ENCODE measurements around the gene AAR2. TPM values are rescaled to one million over a fixed set of nuclear protein-coding genes. Genes with fewer than 3 reads are reported as not detected.

AAR2 gene
- total and polyA plus RNA-seq, 7 donors = 13.4 to 29.6 (median 20.3) TPM

DNA sequence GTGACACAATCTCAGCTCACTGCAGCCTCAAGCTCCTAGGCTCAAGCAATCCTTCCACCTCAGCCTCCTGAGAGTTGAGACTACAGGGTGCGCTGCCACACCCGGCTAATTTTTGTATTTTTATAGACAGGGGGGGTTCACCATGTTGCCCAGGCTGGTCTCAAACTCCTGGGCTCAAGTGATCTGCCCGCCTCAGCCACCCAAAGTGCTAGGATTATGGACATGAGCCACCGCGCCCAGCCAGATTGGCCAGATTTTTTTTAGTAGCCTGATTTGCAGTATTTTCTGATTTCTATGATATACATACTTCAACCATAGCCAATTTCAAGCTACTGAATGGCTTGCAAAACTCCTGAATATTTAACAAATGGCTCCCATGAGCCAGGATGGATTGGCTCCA lies 48.5 kb downstream of the AAR2 start:
- 83 to 86% (median 86%) methylated on average over 5 of the region's 5 CpGs for WGBS, 3 donors
- peaks cover 0 to 34% (median 0%) of the 10 kb centered on the region in 3 donors for H3K27me3 ChIP-seq (ENCODE audit: insufficient read depth in 3 of 3, low read length in 2 of 3)
- H3K9me3 ChIP-seq = no peaks in the 10 kb centered on the region
- H3K36me3 ChIP-seq (ENCODE audit: insufficient read depth in 1 of 2, low read depth in 1 of 2) = no peaks in the 10 kb centered on the region
- intact Hi-C loops (cut with DNase I) = no loop called here
- TF ChIP-seq, protein P1, sequence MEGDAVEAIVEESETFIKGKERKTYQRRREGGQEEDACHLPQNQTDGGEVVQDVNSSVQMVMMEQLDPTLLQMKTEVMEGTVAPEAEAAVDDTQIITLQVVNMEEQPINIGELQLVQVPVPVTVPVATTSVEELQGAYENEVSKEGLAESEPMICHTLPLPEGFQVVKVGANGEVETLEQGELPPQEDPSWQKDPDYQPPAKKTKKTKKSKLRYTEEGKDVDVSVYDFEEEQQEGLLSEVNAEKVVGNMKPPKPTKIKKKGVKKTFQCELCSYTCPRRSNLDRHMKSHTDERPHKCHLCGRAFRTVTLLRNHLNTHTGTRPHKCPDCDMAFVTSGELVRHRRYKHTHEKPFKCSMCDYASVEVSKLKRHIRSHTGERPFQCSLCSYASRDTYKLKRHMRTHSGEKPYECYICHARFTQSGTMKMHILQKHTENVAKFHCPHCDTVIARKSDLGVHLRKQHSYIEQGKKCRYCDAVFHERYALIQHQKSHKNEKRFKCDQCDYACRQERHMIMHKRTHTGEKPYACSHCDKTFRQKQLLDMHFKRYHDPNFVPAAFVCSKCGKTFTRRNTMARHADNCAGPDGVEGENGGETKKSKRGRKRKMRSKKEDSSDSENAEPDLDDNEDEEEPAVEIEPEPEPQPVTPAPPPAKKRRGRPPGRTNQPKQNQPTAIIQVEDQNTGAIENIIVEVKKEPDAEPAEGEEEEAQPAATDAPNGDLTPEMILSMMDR (IDR thresholded peaks at IDR 0.05) = no peak
- H3K27ac ChIP-seq = no peak overlapping the region
- no peak overlapping the region for H3K4me3 ChIP-seq
- ATAC-seq (no peak), DNase-seq (peak in 1 of 2 donors; percentile 8)
- no peaks in the 10 kb centered on the region for H3K4me1 ChIP-seq

DNA sequence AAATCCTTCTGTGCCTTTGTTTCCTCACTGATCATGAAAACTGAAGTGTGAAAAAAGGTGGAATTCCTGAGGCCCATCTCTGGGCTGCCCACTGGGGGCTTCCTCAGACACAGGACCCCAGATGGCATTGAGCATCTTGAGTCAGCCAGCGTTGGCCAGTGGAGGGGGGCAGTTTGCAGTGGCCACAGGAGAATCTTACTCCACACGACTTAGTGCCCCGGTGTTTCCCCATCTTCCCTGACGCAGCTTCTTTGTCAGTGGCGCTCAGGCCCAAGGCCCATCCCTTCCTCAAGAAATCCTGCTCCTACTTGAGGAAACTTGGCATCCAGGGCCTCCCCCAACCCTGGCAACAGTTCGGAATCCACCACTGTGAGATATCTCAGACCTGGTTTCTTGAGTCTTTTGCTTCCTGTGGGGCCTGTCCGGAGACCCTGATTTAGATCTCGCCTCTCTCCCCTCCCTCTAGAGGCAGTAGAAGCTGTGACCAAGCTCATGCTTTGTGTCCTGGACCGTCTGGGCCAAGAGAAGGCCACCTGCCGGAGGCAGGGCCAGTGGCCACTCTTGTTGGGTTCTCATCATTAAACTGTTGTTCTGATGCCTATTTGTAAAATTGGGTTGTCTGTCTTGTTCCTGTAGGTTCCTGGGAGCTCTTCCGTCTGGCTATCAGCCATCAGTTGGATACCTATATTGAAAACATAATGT lies 49.6 kb downstream of the AAR2 start:
- ATAC-seq = no peak
- Histone ChIP-seq H3K27ac (no peak overlapping the region), H3K27me3 (ENCODE audit: insufficient read depth in 3 of 3, low read length in 2 of 3) (peaks cover 0 to 37% (median 0%) of the 10 kb centered on the region in 3 donors), H3K9me3 (no peaks in the 10 kb centered on the region), H3K4me1 (no peaks in the 10 kb centered on the region), H3K36me3 (ENCODE audit: insufficient read depth in 1 of 2, low read depth in 1 of 2) (no peaks in the 10 kb centered on the region), H3K4me3 (no peak overlapping the region)
- 76 to 77% (median 76%) methylated on average over 11 of the region's 11 CpGs for WGBS, 3 donors
- TF ChIP-seq, protein P1 (IDR thresholded peaks at IDR 0.05) = no peak
- intact Hi-C loops (cut with DNase I) = no loop called here
- peak in 1 of 2 donors; percentile 26 for DNase-seq

DNA sequence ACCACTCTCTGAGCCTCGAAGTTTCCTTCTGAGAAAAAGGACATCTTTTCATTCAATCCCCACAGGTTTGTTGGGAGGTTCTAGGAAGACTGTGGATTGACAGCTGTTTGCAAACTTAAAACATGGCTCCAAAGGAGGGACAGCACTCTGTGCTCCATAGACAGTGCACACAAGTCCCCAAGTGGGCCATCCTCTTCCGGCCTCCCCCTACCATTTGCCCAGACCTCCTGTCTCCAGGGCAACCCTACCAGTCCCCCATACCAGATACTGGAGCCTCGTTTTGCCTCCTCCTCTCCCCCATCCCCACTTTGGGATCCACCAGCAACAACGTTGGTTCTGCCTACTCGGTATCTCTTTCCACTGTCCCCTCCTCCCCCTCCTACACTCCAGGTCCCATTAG lies 61.4 kb downstream of the AAR2 start:
- no peak overlapping the region for H3K27ac ChIP-seq

DNA sequence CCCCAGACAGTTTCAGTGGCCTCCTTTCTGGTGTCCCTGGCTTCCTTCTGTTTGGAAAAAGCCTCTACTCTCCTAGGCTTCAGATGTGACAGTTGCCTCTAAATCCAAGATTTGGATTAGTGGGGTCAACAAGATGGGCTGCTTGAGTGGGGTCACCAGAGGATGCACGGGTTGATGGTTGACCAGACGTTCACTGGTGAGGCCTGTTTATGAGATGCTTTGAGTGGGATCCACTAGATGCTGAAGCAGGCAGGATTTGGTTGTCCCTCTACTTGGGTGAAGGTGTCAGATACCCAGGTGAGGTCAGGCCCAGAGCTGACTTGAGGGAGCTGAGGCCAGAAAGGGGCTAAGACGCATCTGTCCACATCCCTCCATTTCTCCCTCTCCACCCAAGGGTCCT lies 61.8 kb downstream of the AAR2 start:
- H3K27ac ChIP-seq = no peak overlapping the region

More for the DNA sequence above, 61.4 kb downstream of the AAR2 start:
- TF ChIP-seq, protein P1 (IDR thresholded peaks at IDR 0.05) = no peak
- H3K36me3 ChIP-seq (ENCODE audit: insufficient read depth in 1 of 2, low read depth in 1 of 2) = no peaks in the 10 kb centered on the region
- no peaks in the 10 kb centered on the region for H3K9me3 ChIP-seq
- peaks cover 0 to 48% (median 10%) of the 10 kb centered on the region in 3 donors for H3K27me3 ChIP-seq (ENCODE audit: insufficient read depth in 3 of 3, low read length in 2 of 3)
- no peaks in the 10 kb centered on the region for H3K4me1 ChIP-seq
- DNase-seq (no peak), ATAC-seq (no peak)
- no peak overlapping the region for H3K4me3 ChIP-seq
- intact Hi-C loops (cut with DNase I) = no loop called here
- WGBS, 3 donors = 39 to 54% (median 46%) methylated on average over 5 of the region's 5 CpGs

More for the DNA sequence above, 61.8 kb downstream of the AAR2 start:
- WGBS, 3 donors = 66 to 83% (median 81%) methylated on average over 3 of the region's 3 CpGs
- Histone ChIP-seq H3K4me1 (no peaks in the 10 kb centered on the region), H3K36me3 (ENCODE audit: insufficient read depth in 1 of 2, low read depth in 1 of 2) (no peaks in the 10 kb centered on the region), H3K27me3 (ENCODE audit: insufficient read depth in 3 of 3, low read length in 2 of 3) (peaks cover 0 to 52% (median 10%) of the 10 kb centered on the region in 3 donors), H3K4me3 (no peak overlapping the region), H3K9me3 (no peaks in the 10 kb centered on the region)
- ATAC-seq (no peak), DNase-seq (peak in 1 of 2 donors; percentile 12)
- intact Hi-C loops (cut with DNase I) = no loop called here
- TF ChIP-seq, protein P1 (IDR thresholded peaks at IDR 0.05) = no peak
